ENCODE results near the gene PRMT1.

DNA sequence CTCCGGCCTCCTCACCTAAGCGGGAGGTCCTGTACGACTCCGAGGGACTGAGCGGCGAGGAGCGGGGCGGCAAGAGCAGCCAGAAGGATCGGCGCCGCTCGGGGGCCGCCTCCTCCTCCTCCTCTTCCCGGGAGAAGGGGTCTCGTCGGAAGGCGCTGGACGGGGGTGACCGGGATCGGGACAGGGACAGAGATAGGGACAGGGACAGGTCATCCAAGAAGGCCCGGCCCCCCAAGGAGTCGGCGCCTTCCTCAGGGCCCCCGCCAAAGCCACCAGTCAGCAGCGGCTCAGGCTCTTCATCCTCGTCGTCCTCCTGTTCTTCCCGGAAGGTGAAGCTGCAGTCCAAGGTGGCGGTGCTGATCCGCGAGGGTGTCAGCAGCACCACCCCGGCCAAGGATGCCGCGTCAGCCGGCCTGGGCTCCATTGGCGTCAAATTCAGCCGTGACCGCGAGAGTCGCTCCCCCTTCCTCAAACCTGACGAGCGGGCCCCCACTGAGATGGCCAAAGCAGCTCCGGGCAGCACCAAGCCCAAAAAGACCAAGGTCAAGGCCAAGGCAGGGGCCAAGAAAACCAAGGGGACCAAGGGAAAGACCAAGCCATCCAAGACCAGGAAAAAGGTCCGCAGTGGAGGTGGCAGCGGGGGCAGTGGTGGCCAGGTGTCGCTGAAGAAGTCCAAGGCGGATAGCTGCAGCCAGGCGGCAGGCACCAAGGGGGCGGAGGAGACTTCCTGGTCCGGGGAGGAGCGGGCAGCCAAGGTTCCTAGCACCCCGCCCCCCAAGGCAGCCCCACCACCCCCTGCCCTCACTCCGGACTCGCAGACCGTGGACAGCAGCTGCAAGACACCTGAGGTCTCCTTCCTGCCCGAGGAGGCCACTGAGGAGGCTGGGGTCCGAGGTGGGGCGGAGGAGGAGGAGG lies 24.3 kb upstream of the PRMT1 start:
- TF ChIP-seq, protein P1, sequence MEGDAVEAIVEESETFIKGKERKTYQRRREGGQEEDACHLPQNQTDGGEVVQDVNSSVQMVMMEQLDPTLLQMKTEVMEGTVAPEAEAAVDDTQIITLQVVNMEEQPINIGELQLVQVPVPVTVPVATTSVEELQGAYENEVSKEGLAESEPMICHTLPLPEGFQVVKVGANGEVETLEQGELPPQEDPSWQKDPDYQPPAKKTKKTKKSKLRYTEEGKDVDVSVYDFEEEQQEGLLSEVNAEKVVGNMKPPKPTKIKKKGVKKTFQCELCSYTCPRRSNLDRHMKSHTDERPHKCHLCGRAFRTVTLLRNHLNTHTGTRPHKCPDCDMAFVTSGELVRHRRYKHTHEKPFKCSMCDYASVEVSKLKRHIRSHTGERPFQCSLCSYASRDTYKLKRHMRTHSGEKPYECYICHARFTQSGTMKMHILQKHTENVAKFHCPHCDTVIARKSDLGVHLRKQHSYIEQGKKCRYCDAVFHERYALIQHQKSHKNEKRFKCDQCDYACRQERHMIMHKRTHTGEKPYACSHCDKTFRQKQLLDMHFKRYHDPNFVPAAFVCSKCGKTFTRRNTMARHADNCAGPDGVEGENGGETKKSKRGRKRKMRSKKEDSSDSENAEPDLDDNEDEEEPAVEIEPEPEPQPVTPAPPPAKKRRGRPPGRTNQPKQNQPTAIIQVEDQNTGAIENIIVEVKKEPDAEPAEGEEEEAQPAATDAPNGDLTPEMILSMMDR (conservative IDR thresholded peaks at IDR 0.05): no peak
- no peak for TF ChIP-seq ZFX (IDR thresholded peaks at IDR 0.05)
